ENCODE results near the gene ILDR2.
"Not testable (repeated sequence)": the region's sequence is repeated elsewhere in the genome, so short reads cannot be mapped to it uniquely, and the experiment has no call there.

Gene ILDR2

DNA sequence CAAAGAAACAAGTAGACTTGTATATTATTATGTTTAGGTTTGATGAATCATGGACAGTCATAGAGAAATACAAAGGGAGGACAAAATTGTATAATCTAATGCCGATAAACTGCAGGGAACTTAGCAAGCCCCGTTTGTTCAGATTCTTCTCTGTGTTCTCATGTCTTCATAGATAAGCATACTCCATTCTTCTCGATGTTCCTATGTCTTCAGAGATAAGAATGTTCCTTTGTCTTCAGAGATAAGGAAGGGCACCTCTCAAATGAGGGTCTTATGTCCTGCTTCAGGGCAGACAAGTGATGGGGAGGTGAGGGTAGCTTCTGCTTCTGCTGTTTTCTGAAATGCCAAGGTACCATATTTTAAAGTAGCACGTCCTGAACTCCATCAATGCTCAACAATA lies 79.6 kb downstream of the ILDR2 start:
- DNase-seq (ENCODE audit: extremely low read depth in 1 of 2, low read depth in 1 of 2): no peak

DNA sequence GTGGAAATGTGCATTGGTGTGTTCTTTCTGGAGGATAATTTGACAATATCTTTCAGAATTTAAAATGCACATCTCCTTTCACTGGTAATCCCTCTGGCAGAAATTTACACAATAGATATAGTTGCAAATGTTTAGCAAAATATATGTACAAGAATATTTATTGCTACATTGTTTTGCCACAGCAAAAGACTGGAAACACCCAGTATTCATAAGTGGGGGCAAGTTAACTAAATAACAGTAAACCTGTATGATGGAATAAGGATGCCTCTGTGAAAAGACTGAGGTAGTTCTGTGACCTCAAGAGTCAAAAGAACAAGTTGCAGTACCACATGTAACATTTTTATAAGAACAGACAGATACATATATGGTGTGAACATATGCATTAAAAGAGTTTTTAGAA lies 85.6 kb downstream of the ILDR2 start:
- no peak for DNase-seq (ENCODE audit: extremely low read depth in 1 of 2, low read depth in 1 of 2)

DNA sequence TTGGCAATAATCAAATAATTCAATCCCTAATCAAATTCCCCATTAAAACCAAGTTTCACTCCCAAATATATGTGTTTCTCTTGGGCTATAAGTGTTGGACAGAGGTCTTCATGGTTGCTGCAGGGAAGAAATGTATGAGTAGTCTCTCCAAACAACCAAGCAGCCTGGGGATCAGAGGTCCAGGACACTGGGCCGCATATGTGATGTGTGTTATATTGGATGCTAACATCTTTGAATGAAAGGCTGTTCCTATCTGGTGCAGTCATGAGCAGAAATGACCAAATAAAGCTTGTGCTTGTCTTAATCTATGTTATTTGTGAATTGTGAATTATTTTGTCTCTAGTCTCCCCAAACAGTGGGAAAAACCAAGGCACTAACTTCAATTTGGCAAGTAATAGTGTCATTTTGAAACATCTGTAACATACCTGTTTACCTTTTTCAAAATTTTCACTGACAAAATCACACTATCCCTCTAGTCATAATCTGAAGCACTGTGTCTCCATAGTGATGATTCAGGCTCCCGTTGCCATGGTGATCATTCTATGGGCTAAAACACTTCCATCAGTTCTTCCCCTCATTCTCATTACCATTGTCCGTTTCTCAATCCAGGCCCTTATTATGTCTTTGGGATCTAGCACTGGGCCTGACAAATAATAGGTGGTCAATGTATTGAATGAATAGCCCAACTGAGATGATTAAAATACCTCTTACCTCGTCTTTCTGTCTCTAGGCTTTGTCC lies 86.8 kb downstream of the ILDR2 start:
- no peak for DNase-seq (ENCODE audit: extremely low read depth in 1 of 2, low read depth in 1 of 2)

DNA sequence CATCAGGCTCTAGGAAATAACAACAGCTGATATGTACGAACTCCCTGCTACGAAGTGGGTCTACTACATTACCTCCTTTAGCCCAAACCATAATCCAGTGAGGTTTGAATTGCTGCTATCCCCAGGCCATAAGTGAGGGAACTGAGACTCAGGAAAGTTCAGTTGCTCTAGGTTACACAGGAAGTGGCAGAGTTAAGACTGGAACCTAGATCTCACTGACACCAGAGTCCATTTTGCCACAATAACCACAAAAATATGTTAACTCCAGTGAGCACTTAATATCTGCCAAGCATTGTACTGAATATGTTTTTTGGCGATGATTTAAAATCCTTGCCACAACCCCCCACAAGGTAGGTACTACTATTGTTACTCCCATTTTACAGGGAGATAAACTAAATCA lies 90.4 kb downstream of the ILDR2 start:
- no peak for DNase-seq (ENCODE audit: extremely low read depth in 1 of 2, low read depth in 1 of 2)

DNA sequence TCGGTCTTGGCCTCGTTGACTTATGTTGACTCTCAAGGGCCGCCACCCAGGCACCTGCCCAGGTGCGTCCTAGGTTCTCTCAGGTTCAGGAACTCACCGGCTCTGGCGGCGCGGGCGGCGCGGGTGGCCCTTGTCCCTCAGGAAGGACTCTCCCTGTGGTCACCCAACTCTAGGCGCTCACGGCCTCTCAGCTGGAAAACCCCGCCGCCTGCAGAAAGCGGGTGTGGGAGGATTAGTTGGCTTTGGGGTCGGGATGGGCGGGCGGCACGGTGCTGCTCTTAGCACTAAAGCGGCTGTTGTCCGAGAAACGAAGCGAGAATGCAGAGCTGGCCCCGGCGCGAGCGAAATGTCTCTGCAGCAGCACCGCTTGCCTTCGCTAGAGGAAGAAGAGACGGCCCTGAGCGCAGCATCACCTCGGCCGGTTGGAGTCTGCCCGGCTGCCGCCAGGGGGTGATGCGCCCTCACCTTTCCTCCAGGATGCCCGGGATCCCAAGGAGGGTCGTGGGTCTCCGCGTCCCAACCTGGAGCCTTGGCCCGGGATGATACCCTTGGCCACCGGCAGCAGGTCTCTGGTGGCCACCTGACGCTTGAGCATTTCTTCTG lies 91.2 kb downstream of the ILDR2 start:
- no peak for DNase-seq (ENCODE audit: extremely low read depth in 1 of 2, low read depth in 1 of 2)

DNA sequence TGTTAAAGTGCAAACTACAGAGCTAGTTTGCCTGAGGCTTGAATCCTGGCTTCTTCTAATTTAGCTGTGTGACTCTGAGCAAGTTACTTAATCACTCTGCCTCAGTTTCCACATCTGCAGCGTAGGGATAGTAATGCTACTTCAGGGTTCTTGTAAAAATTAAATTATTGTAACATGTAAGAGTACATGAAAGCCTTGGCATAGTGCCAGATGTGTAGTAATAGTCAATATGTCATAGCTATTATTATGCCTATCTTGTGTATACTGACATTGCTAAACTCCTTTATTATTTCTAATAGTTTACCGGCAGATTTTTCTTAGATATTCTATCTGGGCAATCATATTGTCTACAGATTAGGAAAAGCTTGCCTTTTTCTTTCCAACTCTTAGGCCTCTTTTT lies 92.4 kb downstream of the ILDR2 start:
- no peak for DNase-seq (ENCODE audit: extremely low read depth in 1 of 2, low read depth in 1 of 2)

DNA sequence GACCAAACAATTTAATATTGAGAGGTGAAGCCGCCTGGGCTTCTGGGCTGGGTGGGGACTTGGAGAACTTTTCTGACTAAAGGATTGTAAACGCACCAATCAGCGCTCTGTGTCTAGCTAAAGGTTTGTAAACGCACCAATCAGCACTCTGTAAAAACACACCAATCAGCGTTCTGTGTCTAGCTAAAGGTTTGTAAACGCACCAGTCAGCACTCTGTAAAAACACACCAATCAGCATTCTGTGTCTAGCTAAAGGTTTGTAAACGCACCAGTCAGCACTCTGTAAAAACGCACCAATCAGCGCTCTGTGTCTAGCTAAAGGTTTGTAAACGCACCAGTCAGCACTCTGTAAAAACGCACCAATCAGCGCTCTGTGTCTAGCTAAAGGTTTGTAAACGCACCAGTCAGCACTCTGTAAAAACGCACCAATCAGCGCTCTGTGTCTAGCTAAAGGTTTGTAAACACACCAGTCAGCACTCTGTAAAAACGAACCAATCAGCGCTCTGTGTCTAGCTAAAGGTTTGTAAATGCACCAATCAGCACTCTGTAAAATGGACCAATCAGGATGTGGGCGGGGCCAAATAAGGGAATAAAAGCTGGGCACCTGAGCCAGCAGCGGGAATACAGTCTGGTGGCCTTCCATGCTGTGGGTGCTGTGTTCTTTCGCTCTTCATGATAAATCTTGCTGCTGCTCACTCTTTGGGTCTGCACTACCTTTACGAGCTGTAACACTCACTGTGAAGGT lies 97.0 kb downstream of the ILDR2 start:
- not testable (repeated sequence) for DNase-seq (ENCODE audit: extremely low read depth in 1 of 2, low read depth in 1 of 2)

DNA sequence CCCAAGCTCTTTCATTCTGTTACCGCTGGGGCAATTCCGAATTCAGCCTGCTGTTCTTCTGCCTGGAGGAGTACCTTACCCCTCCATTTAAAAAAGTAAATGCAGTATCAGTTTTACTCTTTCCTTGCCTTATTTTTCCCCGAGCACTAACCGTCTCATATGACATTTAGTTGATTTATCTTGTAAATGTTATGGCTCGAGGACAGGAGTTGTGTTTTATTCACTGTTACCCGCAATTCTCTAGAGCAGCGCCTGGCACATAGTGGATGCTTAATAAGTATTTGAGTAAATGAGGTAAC lies 98.9 kb downstream of the ILDR2 start:
- no peak for DNase-seq (ENCODE audit: extremely low read depth in 1 of 2, low read depth in 1 of 2)

DNA sequence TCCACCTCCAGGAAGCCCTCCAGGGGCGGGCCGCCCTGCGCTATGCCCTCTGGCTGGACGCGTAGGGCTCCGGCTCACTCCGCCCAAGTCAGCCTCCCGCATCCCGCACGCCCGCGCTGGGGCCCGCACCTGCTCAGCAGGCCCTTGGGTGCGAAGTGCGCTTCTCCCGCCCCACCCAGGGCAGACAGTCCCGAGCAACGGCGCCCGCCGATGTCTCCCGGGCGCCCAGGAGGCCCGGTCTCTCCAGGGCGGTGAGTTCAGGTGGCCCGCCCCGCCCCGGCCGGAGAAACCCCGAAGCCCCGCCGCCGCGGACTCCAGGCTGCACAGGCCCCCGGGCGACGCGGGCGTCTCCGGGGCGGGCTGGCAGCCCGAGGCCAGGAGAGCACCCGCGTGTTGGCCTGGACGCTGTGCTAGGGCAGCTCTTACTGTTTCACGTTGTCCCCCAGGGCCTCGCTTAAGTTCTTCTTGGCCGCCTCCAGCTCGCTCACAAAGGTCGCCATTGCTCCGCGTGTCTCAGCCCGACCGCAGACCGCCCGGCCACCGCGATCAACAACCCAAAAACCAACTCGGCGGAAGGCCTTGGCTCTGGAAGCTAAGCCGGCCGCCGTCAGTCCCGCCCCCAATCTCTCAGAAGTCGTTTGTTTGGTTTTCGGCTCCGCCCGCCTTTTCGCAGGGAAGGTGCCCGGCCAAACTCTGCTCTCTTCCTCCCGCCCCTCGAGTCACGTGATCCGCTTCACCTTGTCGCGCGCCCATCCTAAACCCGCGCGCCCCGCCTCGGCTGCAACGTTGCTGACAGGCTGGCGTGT lies 99.4 kb downstream of the ILDR2 start, which contains the start of gene TADA1:
TADA1 (minus strand) TSS at position 531 of the 806 bp plus-strand sequence; CDS start at position 500, 31 bp downstream.
- DNase-seq (ENCODE audit: extremely low read depth in 1 of 2, low read depth in 1 of 2): peak; percentile 96 to 97

DNA sequence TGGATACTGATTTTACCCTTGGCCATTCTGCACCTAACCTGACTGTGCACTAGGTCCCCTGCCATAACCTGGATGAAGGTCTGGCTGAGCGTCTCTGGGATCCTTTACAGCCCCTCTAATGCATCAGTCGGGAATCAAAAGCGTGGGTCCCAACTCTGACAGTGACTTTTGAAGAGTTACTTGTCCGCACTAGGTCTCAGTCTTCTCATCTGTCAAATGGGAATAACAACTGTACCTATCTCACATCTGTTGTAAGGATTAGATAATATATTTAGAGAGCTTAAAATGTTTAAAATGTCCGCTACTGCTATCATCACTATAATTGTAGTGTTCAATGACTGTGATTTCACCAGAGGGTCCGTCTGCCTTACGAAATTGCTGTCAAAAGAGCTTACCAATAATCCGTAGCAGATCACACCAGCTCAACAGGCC lies 100.0 kb downstream of the ILDR2 start:
- DNase-seq (ENCODE audit: extremely low read depth in 1 of 2, low read depth in 1 of 2): no peak

DNA sequence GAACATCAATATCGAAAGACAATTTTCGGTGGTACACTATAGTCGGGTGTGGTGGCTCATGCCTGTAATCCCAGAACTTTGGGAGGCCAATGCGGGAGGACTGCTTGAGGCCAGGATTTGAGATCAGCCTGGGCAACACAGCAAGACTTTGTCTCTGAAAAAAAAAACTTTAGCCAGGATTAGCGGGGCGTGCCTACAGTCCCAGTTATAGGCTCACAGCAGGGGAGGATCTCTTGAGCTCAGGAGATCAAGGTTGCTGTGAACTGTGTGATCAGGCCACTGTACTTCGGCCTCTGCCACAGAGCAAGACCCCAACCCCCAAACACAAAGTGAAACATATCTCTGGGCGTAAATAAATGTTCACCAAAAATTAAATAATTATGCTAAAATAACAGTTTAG lies 100.9 kb downstream of the ILDR2 start:
- no peak for DNase-seq (ENCODE audit: extremely low read depth in 1 of 2, low read depth in 1 of 2)

DNA sequence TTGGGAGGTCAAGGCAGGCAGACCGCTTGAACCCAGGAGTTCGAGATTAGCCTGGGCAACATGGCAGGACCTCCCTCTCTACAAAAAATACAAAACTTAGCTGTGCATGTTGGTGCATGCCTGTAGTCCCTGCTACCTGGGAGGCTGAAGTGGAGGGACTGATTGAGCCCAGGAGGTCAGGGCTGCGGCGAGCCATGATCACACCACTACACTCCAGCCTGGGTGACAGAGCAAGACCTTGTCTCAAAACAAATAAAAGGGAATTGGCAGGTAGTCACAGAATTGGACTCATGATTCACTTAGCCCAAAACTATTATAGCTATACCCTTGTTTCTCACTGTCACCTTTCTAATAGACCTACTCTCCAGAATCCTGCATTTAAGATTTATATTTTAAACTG lies 104.8 kb downstream of the ILDR2 start:
- DNase-seq (ENCODE audit: extremely low read depth in 1 of 2, low read depth in 1 of 2): no peak

DNA sequence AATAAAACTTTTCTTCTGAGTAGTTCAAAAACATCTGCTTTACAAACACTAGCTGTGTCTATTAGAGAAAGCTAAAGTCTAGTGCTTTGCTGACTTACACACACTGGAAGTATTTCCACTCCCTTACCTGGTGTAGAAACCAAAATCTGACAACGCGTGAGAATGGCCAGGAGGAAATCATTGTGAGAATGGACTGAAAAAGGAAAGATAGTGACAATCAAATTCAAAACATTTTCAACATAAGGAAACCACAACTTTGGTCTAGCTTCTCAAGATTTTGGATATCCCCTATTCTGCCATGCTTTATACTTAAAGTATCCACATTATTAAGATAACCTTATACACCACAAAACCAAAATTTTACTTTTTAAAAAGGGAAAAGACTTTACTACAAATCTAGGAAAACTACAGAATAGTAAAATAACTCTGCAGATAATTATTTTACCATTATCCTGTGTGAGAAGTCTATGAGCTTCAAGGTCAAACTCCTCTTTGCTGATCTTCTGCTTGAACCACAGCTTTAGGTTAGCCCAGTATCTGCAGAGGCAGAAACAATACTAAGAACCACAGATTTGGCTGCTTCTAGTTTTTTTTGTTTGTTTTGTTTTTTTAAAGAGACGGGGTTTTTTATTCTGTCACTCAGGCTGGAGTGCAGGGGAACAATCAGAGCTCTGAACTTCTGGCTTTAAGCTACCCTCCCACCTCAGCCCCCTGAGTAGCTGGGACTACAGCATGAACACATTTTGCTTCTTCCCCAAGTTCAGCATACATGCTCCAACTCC lies 105.8 kb downstream of the ILDR2 start:
- no peak for DNase-seq (ENCODE audit: extremely low read depth in 1 of 2, low read depth in 1 of 2)

DNA sequence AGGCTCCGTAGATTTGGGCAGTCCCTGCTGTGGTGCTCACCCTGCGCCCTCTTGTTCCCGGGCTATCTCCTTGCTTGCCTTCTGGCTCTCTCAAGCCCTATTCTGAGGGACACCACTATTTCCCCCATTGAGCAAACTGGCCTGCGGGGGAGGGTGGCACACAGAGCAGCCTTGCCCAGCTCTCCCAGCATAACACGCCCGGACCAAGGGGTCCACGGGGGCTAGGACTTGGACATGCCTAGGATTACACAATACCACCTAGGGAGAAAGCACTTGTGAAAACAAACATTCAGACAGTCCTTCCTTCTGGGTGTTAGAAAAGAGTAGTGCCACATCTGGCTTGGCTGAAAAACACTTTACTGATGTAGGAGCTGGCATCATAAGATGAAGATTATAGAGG lies 106.7 kb downstream of the ILDR2 start:
- DNase-seq (ENCODE audit: extremely low read depth in 1 of 2, low read depth in 1 of 2): no peak

DNA sequence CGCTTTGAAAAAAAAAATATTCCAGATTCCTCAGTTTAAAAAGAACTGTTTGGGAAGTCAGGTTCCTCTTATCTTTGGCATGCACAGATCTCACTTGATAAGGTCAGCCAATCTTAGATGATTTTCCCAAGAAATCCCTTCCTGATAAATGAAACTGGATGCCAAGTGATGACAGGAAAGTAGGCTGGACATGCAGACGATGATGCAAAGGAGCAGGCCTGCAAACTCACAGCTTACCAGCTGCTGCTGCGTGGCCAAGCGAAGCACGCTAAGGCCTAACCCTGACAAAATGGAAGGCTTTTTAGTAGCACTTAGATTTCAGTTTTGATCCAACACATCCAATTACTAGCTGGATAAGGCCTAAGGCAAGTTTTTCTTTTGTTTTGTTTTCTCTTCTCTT lies 109.4 kb downstream of the ILDR2 start:
- no peak for DNase-seq (ENCODE audit: extremely low read depth in 1 of 2, low read depth in 1 of 2)

DNA sequence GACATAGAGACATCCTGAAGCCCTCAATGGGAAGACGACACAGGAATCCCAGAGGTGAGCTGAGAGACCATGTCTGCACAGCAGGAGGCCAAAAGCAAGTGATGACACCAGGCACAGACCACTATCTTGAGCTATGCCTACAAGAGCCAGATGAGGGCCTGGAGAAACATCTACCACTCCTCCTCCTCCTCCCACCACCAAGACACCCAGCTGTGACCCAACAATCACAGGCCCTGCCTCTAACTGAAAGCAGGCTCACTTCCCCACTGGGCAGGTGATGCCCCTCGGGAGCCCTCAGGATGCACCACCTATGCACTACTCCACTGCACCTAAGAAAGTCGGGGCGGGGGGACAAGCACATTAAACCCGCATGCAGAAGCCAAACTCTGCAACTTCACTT lies 115.7 kb downstream of the ILDR2 start:
- no peak for DNase-seq (ENCODE audit: extremely low read depth in 1 of 2, low read depth in 1 of 2)

DNA sequence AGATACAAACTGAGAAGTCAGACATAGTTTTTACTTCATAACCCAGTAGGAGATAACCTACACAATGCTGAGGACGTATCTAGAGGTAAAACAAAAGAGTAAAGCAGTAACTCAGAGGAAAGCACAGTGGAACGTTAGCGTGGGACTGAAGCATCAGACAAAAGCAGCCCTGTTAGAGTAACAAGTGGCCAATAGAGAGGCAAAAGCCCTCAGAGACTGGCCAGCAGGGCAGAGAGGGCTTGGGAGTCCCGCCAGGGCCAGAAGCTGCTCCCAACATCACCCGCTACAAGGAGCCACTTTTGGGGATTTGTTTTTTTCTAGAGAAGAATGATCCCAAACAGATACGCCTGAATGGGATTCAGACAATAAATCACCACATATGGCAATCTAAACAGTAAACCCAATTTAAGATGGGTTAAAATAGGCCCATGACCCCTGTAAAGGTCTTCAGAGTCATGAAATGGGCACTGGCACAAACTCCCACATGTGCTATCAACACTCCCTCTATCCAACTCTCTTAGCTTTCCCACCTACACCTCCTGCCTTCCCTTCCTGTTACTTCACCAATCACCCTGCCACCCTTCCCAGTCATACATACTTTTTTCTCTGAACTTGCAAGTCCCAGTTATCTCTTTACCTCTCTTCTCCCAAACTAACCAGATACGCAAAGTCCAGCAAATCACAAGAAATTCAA lies 116.5 kb downstream of the ILDR2 start:
- DNase-seq (ENCODE audit: extremely low read depth in 1 of 2, low read depth in 1 of 2): no peak

Data from activated CD8-positive, alpha-beta memory T cell treated with anti-CD3 and anti-CD28 coated beads for 1 hour (primary cell).